CMK (cell line): ENCODE measurements around the gene VPS37C.
"Not testable (repeated sequence)": the region's sequence is repeated elsewhere in the genome, so short reads cannot be mapped to it uniquely, and the experiment has no call there.

ENCODE experiments used
- DNase-seq: peaks from one replicate; pipeline ENCODE4 v3.0.0-alpha.2; 2010; ENCODE audit warnings: low read depth

VPS37C gene

DNA sequence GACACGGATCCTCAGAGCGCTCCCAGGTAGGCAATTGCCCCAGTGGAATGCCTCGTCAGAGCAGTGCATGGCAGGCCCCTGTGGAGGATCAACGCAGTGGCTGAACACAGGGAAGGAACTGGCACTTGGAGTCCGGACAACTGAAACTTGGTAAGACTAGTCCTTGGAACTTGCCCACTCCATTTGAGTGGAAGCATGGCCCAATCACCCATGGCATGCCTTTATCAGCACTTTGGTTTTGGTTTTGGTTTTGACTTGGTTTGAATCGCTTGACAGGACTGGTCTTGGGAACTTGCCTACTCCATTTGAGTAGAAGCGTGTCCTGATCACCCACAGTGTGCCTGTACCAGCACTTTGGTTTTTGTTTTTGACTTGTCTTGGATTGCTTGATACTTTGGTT lies 67.1 kb downstream of the VPS37C start:
- not testable (repeated sequence) for DNase-seq

GRCh38 chr11:61092908-61093763 lies 68.1 kb downstream of the VPS37C start:
- DNase-seq = no peak

GRCh38 chr11:61092280-61092766 lies 68.9 kb downstream of the VPS37C start:
- no peak for DNase-seq

DNA sequence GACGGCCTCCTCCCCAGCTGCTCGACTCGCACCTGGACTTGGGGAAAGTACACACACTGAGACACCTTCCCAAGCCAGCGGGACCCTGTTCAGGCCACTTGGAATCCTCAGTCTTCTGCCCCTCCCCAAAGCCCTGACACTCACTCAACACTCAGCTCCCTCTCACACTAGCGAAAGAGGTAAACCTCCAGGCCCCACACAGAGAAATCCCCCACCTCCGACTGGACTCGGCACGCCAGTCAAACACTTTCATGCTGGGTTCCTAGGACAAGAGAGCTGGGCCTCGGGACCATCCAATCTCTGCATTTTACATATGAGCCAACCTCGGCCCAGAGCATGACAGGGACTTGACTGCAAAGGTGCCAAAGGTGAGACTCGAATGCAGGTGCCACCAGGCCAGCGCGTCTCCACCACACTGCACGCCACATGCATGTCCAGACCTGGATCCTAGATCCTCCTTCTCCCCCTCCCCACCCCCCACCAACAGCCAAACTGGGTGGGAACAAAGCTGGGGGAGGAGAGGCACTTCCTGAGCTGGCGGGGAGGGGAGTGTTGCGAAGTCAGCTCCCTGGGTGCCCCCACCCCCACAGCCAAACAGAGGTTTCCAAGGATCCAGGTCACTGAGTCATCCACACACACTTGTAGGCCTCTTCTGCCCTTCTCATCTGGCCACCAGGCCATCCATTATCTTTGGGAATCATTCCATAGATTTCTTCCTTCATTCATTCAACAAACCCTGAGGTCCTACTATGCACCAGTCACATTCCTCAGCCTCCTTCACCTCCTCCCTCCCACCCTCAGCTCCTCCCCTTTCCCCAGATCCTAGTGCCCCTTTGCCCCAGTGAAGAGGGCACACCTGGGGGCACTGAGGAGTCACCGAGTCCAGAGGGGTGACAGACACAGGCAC lies 69.6 kb downstream of the VPS37C start:
- no peak for DNase-seq

GRCh38 chr11:61090982-61091372 lies 70.2 kb downstream of the VPS37C start:
- no peak for DNase-seq

GRCh38 chr11:61090521-61090920 lies 70.7 kb downstream of the VPS37C start:
- DNase-seq = no peak

GRCh38 chr11:61089806-61090491 lies 71.3 kb downstream of the VPS37C start:
- DNase-seq = no peak

- DNase-seq = no peak
Measured at GRCh38 chr11:61087426-61088119, 73.7 kb downstream of the VPS37C start.

- DNase-seq = no peak
Measured at GRCh38 chr11:61083601-61084147, 77.6 kb downstream of the VPS37C start.

- no peak for DNase-seq
Measured at GRCh38 chr11:61082931-61083531, 78.2 kb downstream of the VPS37C start.

DNA sequence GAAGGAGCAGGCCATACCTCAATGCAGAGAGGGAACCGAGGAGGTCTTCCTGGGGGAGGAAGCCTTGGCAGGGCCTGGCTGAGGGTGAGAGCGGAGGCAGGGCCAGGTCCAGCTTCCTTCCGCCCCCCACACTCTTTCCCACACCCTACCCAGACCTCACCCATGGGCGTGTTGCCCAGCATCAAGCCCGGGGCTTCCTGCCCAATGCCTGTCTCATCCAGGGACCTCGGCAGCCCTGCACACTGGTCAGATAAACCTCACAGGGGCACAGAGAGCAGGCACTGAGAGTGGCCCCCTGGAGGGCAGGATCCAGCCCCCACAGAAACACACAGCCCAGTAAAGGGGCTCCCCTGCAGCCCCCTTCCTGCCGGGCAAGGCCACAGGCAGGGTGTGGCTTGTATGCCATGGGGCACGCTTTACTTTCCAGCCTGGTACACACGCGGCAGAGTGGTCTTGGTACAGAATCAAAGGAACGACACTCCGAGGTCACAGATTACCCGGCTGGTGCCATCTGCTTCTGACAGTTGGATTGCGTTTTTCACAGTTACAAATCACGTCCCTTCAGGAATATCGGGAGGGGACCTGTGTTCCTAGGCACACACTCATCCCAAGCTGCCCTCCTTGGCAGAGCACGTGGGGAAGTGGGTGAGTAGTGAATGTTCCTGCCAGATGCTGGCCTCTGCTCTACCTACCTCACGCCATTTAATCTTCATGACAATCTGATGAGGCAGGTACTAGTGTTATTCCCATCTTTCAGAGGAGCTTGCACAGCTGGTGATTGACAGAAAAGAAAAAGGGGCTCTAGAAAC lies 79.0 kb downstream of the VPS37C start:
- DNase-seq = no peak

DNA sequence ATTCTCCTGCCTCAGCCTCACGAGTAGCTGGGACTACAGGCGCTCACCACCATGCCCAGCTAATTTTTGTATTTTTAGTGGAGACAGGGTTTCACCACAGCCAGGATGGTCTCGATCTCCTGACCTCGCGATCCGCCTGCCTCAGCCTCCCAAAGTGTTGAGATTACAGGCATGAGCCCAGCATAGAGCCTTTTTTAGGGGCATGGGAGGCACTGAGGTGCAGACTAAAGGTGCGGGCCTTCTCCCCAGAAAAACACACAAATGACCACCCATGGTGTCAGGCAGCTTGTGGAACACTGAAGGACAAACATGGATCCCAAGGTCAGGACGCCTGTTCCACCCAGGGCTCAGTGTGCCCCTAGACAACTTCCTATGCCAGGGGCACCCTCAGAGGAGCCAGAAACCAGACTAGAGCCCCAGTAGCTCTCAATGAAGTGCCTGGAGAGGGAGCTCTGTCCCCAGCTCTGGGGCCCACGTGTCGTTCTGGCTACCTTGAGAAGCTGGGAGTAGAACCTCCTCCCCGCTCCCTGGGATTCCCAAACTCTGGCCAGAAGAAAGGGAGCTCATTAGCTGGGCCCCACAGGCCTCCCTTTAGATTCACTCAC lies 80.1 kb downstream of the VPS37C start:
- no peak for DNase-seq

GRCh38 chr11:61080526-61080925 lies 80.7 kb downstream of the VPS37C start:
- no peak for DNase-seq
